ENCODE results near the gene MYBPHL.
A peak's percentile ranks its signal among the peaks of the same experiment; 100 is the strongest.
"Not testable (repeated sequence)": the region's sequence is repeated elsewhere in the genome, so short reads cannot be mapped to it uniquely, and the experiment has no call there.

The MYBPHL gene

GRCh38 chr1:109307274-109308021, 637 bp upstream of the MYBPHL start:
- no peak for FAIRE-seq
- DNase-seq (ENCODE audit: extremely low spot score, insufficient read length, low read depth), result no peak

DNA sequence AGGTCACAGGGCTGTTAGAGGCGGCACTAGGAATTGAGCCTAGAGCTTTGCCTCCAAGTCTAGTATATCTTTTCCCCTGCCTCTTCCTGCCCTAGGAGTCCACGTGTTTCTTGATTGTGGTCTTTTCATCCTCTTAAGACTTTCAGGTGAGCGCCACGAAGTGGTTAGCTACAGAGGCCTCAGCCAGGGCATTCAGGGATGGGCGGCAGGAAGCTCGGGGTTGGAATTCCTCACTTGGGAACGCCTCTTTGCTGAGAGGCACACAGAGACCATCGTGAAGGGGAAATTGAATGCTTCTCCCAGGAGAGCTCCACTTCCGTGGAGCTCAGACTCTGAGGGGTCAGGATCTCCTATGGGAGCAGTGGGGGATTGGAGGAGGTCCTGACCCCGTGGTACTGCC, 820 bp downstream of the MYBPHL start:
- DNase-seq (ENCODE audit: extremely low spot score, insufficient read length, low read depth), result not testable (repeated sequence)

DNA sequence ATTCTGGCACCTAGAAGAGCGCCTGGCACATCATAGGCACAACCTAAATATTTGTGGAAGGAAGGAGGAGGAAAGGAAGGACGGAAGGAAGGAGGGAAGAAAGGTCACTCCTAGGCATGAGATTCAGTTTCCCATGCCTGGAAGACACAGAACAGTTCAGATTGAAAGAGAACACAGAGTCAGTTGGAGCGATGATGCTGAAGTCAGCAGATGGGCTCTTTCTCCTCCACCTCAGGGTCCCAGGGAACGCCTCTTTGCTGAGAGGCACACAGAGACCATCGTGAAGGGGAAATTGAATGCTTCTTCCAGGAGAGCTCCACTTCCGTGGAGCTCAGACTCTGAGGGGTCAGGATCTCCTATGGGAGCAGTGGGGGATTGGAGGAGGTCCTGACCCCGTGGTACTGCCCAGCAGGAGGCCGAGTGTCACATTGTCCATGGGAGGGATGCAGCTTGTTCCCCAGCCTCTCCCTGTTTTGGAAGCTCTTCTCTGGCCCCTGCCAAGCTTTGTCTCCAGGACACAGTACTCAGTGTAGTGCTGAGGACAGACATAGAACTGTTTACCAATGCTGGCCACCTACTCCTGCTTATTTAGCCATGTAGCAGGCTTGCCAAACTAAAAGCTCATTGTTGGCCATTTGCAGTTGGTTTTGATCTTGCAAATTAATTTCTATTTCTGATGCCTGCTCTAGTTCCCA, 2.4 kb downstream of the MYBPHL start:
- FAIRE-seq (no peak), DNase-seq (ENCODE audit: extremely low spot score, insufficient read length, low read depth) (no peak)

More for the DNA sequence above, 820 bp downstream of the MYBPHL start:
- not testable (repeated sequence) for FAIRE-seq

- no peak for FAIRE-seq
- DNase-seq (ENCODE audit: extremely low spot score, insufficient read length, low read depth), result no peak
Observed at GRCh38 chr1:109301874-109302273, 4.9 kb downstream of the MYBPHL start.

DNA sequence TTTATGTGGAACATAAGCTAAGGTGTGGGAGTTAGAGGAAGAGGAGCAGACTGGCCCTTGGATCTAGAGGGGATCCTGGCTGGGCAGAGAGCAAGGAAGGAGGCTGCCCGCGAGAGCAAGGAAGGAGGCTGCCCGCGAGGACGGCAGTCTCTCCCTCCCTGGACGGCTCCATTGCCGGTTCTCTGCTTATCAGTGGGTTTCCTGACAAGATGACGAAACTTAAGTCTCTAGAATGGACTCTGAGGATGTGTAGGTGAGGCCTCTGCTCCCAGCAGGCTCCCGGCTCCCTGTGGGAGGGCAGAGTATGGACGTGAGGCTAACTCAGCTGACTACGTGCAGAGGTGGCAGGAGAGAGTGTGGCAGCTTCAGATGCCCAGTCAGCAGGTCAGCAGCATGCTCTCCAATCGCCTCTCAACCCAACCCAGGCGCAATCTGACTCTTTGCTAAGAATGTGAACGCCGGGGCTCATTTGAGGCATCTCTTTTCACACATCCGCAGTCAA, 6.1 kb downstream of the MYBPHL start:
- DNase-seq (ENCODE audit: extremely low spot score, insufficient read length, low read depth), result no peak
- no peak for FAIRE-seq

DNA sequence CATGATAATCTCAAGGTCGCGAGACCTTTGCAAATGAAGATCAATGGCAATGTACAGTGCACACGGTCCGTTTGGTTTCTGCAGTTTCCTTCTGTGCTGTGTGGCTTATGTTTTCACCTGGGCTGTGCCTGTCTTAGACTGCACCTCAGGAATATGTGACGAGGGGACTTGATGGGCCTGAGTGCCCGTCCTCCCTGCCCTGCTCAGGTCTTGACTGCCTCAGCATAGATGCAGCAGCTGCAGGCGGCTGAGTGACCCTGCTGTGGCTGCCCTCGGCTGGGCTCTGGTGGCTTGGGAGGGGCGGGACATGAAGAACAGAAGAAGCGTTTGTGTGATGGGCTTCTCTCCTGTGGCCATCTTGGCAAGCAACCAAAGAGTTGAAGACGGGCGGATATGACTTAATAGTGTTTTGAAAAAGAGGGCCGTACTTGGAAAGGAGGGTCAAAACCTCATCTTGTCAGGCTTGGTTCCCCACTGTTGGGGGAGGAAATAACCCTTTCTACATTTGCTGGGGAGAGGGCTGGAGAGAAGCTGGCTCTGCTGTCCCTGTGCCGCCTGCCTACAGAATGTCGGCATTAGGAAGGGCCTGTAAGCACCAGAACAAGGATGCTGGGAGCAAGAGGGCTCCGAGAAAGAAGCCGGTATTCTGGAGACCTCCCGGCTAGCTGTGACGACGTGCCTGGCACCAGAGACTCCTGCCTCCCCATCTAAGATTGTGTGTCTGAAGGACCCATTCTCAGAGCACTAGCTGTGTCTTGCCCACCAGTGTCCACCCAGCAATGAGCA, 7.1 kb downstream of the MYBPHL start:
- FAIRE-seq, result no peak

GRCh38 chr1:109298666-109299557, 7.9 kb downstream of the MYBPHL start:
- DNase-seq (ENCODE audit: extremely low spot score, insufficient read length, low read depth), result no peak
- no peak for FAIRE-seq

More for the DNA sequence above, 7.1 kb downstream of the MYBPHL start:
- DNase-seq (ENCODE audit: extremely low spot score, insufficient read length, low read depth), result no peak

- FAIRE-seq, result no peak
- no peak for DNase-seq (ENCODE audit: extremely low spot score, insufficient read length, low read depth)
Observed at GRCh38 chr1:109296782-109297181, 10.0 kb downstream of the MYBPHL start.

DNA sequence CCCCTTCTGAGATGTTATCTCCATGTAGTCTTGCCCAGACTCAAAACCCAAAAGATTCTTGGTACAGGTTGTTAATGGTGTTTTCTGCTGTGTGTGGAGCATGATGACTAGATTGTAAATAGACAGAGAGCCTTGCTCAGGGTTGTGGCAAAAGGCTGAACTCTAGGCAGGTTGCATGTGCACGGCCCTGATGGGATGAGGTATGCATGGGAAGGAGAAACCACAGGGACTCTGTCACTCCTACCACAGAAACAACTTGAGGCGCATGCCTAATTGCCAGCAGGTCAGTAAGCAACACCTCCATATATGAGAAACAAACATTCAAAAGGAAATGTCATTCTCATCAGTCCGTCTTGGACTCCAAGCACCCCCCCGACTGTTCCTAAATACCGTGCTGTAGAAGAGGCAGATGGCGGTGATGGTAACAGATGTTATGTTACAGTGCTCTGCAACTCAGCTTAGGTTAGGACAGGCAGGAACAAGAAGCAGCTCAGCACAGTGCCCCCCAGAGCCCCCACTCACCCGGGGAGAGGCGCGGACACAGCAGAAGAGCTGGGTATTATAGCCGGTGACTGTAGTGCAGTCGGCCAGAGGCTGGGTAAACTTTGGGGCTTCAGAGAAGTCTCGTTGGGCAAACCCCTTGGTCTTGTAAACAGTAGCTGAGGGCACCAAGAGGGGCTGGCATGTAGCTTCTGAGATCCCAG, 10.9 kb downstream of the MYBPHL start:
- FAIRE-seq (no peak), DNase-seq (ENCODE audit: extremely low spot score, insufficient read length, low read depth) (no peak)

GRCh38 chr1:109294481-109294880, 12.3 kb downstream of the MYBPHL start:
- DNase-seq (ENCODE audit: extremely low spot score, insufficient read length, low read depth), result no peak
- no peak for FAIRE-seq

DNA sequence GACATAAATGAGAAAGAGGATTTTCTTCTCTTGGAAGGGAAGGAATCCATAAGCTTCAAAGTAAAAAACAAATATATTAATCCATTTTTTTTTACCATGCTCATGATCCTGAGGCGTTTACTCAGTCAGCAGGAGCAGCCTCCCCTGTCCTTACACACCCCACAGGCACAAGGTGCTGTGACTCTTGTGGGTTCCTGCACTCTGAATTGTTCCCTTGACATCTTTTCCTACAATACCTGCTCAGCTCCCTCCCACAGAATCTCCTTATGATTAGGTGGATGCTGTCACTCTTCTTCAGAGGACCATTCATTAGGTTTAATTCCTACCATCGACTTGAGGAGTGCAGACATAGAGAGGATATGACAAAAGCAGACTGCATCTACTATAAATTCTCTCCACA, 13.8 kb downstream of the MYBPHL start:
- FAIRE-seq, result no peak

DNA sequence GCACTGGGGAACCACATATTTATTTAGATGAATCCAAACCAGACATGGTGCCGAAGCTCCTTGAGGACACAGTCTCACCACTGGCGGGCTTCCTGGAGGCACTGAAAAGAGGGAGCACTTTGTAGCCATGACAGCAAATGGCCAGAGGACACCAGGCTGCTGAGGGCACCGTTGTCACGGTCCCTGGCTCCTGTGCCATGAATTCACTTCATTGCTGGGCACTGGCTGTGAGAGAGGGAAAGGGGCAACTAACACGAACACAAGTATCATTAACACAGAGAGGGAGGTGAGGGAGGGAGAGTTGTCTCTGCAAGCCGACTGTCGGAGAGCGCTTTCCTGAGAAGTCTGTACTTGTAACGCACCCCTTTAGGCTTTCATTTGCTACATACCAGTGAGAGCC, 14.4 kb downstream of the MYBPHL start:
- FAIRE-seq, result no peak
- DNase-seq (ENCODE audit: extremely low spot score, insufficient read length, low read depth), result no peak

More for the DNA sequence above, 13.8 kb downstream of the MYBPHL start:
- DNase-seq (ENCODE audit: extremely low spot score, insufficient read length, low read depth), result no peak

- DNase-seq (ENCODE audit: extremely low spot score, insufficient read length, low read depth) (no peak), FAIRE-seq (no peak)
Observed at GRCh38 chr1:109290998-109291397, 15.8 kb downstream of the MYBPHL start.

GRCh38 chr1:109290137-109290536, 16.7 kb downstream of the MYBPHL start:
- DNase-seq (ENCODE audit: extremely low spot score, insufficient read length, low read depth) (no peak), FAIRE-seq (no peak)

- not testable (repeated sequence) for DNase-seq (ENCODE audit: extremely low spot score, insufficient read length, low read depth); FAIRE-seq
Observed at GRCh38 chr1:109286762-109287161, 20.0 kb downstream of the MYBPHL start.

- no peak for FAIRE-seq
- no peak for DNase-seq (ENCODE audit: extremely low spot score, insufficient read length, low read depth)
Observed at GRCh38 chr1:109283748-109284600, 22.8 kb downstream of the MYBPHL start.

DNA sequence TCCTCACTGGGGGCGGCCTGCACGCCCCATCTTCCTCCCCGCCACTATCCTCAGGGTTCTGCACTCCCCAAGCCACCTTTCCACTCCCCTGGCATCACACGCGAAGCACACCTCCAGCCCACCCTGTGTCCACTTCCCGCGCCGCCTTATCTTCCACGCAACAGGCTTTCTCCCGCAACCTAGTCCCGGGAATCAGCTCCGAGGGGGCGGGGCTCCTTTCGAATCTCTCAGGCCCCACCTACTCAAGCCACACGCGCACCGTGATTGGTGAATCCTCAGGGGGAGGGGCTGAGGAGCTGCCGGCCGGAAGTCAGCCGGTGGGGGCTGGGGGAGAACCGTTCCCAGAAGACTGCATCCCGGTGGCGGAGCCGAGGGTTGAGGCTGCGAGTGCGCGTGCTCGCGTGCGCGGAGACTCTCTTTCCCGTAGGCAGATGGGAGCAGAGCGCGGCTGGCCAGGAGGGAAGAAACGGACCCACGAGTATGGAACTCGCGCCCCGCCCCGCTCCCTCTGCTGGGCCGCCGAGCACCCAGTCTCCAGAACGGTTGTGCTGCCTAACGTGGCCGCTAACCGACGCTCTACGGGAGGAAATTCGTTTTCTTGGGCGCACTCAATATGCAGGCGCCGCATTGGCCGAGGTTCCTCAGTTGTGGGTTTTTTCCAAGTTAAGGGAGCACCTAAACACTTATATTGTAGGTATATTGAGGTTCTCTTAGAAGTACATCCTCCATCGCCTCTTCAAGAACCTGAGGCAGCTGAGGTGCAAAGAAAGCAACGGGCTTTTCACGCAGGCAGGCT, 23.7 kb downstream of the MYBPHL start, which contains the start of gene PSRC1:
PSRC1 (minus strand) TSS at position 194 of the 796 bp plus-strand sequence.
- FAIRE-seq (peak; percentile 91), DNase-seq (ENCODE audit: extremely low spot score, insufficient read length, low read depth) (peak; percentile 97)

Data from GM18507 (cell line).